PC-9 (cell line): Measurements from ENCODE around the gene PODXL.

Experiments
- CTCF ChIP-seq: fragments of 200-600 bp; sonication (generic); conservative IDR thresholded peaks from 2 replicates; pipeline ENCODE4 v1.6.1; 2017; ENCODE audit warnings: mixed run types, antibody characterized with exemption, mild to moderate bottlenecking, moderate library complexity
- EZH2 ChIP-seq: fragments of 200-600 bp; sonication (generic); IDR thresholded peaks from 2 replicates; pipeline ENCODE4 v1.8.0; 2017; ENCODE audit warnings: antibody characterized with exemption, low read depth

GRCh38 chr7:131522325-131522930 is 34.0 kb downstream of the PODXL start:
- TF ChIP-seq CTCF (no peak), EZH2 (no peak)
